GM18868 (cell line): Measurements from ENCODE around the gene DCLK3.
A peak's percentile ranks its signal among the peaks of the same experiment; 100 is the strongest.

ENCODE experiments used
- ATAC-seq: cut with Tn5 transposase; IDR thresholded peaks from one replicate; pipeline ENCODE4 v1.9.1; 2021; ENCODE audit warnings: mild to moderate bottlenecking, moderate library complexity; ENCODE audit not compliant: unreplicated experiment

DCLK3 gene

DNA sequence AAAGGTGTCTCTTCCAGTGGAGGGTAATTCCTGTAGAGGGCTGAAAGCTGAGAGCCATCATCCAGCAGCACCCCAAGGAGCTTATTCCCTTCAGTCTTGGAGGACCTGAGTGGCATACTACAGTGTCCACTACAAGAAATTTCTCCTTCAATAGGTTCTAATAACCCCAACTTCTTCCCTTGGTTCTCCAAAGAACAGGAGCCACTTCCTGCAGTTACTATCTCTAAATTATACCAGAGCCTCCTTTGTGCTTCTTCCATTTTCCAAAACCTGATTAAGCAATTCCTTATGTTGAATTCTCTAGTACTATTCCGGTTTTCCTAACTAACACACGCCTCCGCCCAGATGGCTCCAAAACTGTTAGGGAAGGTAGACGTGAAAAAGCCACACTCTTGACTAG lies 50.4 kb downstream of the DCLK3 start:
- no peak for ATAC-seq

DNA sequence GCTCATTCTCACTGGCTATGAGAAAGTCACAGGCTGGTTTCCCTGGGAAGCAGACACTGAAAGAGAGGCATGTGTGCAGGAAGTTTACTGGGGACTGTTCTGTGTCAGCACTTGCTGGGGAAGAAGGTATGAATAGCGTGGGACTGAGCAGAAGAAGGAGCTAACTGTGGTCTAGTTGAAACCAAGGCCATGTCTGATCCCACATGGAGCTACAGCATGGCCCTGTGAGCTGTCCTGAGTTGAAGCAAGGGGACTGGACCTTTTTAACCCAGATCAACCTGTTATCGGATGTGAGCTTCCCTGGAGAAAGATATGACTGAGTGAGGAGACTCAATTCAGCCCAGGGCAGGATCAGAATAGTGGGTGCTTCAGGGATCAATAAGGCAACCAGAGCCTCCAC lies 53.7 kb downstream of the DCLK3 start:
- no peak for ATAC-seq

DNA sequence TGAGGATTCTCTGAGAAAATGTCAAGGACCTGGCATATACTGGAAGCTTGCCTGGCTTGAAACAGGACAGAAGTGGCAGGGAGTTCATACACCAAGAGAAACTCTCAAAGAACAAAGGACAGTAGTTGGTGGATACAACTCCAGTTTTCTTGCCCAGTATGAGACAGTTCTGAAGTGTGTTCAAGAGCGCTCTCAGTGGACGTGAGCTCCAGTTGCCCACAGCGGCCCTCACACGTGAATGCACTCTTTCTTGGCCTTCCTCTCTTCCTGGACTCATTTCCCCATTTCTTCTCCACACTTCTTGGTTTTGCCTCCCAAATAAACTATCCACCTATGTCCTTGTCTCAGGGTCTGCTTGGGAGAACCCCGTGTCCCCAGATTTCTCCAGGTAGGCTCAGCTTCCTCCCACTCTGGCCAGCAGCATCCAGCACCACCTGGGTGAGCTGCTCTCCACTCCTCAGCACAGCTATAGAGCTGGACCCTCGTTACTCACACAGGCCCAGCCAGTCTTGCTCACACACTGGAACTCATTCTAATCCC lies 54.5 kb downstream of the DCLK3 start:
- ATAC-seq, result no peak

DNA sequence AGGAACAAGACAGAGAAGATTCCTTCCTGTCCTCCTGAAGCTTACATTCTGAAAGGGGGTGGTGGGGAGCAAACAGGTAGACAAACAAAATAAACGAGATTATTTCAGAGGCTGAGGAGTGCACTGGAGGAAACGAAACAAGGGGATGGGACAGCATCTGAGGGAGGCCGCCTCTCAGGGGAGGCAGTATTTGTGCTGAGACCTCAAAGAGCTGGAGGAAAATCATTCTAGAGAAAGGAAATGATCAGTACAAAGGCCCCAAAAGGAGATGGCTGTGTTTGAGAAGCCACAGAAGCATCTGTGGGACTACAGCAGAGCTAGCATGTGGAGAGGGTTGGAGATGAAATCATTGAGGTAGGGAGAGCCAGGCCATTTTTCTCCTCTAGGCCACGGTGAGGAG lies 55.1 kb downstream of the DCLK3 start:
- no peak for ATAC-seq

DNA sequence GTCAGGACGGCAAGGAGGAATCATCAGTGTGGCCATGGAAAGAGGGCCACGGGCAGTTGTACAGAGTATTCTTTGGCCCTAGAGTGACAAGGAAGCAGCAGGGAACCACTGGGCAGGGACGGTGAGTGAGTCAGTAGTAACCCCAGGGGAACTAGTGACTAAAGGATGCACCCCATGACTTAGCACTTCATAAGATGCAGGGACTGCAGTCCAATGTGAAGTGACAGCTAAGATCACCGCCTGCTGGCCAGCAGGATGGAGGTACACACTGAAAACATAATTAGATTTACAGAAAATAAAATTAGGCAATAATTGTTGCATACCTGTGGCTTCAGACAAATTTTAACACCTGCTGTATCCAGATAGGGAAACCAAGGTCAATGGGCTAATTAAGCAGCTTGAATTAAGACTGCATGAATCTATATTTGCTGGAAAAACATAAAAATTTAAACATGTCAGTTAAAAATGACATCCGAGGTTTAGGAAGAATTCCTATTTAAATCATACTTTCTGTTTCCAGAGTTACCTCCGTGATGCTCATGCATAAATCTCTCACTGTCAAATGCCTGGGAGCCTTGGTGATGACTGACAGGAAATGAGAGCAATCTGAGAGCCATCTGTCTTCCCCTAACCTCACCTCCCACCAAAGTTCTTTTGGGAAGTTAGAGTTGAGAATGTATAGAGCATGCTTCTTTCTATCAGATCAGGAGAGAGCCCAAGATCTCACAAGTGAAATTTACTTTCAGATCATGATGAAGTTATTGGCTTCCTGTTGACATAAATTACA lies 56.5 kb downstream of the DCLK3 start:
- peak; percentile 84 for ATAC-seq

DNA sequence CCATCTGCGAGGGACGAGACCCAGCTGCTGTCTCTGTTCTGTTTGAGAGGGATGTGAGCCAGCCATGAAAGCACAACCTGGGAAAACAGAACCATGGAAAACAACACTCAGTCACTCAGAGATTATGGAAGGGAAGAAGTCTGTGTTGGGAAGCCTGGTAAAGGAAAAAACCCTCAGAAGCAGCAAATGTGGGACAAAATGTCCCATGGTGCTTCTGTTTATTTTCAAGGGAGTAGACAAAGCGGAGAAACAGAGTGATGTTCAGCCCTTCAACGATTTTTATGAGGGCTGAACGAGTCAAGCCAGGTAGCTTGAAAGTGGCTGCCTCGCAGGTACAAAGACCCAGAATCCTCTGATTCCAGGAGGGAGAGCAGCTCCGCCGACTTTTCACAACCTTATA lies 59.3 kb downstream of the DCLK3 start:
- no peak for ATAC-seq

DNA sequence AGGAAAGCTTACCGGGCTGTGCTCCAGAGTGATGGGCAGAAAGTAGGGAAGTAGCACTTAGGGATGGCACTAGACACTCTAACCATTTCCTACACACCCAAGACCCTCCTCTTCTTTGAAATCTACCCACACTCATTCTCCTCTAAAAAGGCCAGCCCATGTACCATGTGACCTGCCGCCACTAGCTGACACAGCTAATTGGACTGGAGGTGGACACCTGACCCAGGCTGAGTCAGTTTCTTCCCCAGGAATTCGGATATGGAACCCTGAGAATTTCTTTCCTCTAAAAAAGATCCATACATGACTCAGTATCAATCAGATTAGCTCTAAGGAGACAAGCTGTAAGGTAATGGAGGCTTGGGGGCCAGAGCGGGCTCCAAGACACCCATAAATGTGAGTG lies 60.1 kb downstream of the DCLK3 start:
- ATAC-seq, result no peak

DNA sequence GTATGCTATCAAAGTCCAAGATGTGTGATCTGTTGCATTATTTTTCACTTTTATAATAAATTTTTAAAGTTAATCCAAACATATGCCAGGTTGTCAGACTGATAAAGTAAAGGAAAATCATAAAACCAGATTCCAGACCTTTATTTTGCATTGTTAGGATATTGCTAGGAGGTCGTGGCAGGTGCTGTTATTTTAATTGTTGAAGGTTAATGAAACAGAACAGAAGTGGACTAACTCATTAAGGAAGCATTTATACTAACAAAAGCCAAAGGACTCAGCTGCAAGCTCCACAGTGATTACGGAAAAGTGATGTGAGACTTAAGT lies 63.1 kb downstream of the DCLK3 start:
- ATAC-seq, result no peak

DNA sequence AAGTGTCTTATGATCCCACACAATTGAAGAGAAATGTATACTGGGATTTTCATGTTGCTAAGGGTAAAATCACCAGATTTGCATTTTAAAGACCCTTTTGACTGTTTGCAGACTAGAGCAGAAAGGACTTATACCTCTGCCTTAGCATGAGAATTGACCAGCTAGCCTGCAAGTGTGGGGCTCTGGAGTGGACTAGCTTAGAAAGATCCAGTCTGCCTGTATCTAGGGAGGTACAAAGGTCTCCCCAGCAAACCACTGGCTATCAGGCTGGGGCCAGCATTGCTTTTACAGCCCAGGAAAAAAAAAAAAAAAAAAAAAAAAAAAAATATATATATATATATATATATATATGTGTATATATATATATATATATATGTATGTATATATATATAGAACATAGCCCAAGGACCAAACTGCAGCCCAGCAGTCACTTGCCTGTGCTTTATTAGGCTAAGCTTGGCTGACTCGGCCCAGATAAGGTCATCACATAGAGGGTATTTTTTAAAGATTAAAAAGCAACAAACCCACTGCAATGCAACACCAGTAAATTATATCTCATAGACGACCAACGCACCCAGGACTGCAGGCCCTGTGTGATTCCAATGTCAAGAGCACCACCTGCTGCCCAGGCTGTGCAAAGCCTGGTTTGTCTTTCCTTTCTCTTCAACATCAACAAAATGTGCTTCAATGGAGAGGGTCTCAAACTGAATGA lies 63.7 kb downstream of the DCLK3 start:
- peak; percentile 92 for ATAC-seq

DNA sequence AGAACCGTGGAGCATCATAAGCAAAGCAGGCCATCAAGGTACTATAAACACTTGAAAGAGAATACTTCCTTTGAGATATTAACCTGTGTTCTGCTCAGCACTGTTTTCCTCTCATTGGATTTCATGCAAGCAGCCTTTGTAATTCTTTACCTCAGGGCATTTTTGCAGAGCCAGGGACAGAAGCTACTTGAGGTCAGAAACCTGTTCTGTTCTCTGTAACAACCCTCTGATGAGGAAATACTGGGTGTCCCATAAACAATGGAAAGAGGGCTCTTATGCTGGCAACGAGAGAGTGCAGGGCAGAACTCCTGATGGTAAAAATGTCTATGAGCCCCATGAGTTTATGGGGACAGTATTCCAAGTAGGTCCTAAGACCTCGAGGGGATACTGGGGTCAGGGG lies 66.0 kb downstream of the DCLK3 start:
- no peak for ATAC-seq

DNA sequence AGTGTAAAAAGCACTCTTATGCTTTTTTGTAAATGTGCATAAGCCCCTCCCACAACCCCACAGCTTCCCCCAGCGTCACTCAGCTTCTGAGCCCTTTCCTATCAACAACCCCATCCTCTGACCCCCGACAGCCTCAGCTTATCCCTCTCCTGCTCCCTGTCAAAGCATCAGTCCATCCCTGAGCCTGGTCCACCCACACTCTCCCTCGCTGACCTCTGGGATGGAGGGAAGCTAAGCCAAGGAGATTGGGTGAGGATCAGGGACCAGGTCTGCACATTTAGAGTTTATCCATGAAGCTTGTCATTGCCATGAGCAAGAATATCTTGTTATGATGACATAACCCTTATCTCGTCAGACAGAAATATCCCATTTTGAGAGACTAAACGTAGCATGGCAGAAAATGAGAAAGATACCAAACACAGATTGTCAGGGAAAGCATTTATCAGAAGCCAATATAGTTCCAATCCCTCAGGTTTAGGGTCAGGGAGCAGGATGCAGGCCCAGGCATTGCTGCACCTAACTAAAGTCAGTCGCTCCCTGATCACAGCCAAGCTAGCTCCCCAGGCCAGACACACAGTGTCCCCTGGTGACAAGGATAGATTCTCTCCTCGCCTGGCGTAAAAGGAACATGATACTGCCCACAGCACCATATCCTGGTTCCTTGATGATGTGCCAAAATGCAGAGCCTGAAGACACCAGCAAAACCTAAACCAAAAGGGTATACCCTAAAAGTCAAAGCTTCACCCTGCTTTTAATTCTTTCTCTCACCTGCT lies 66.9 kb downstream of the DCLK3 start:
- no peak for ATAC-seq

DNA sequence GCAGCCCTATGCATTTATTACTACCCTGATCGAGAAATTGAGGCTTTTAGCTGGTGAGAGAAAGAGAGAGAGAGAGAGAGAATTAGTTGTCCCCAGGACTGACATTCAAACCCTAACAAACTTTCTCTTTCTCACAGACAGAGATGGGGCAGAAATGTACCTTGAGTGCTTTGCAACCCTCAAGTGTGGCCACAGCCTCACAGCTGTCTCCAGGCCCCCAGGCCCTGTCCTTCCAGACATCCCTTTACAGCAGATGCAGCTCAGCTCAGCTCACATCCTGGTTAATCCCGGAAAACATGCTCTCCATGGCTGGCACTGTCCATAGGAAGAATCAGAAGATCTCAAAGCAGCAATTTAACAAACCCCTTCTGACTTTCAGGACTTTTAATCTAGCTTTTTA lies 67.6 kb downstream of the DCLK3 start:
- ATAC-seq, result no peak

DNA sequence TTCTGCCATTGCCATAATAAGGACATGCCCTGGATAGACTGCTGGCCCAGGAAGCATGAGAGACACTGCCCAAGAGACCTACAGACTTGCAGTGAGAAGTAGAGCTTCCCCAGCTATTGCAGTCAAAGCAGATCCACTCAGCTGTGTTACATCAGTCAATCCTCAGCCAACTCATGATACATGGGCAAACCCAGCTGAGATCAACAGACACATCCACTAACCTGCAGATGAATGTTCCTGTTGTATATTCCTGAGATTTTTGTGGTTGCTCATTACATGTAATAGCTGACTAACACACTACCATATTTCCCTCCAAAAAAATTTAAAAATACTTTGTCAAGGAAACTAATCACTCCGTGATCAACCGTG lies 68.6 kb downstream of the DCLK3 start:
- no peak for ATAC-seq

DNA sequence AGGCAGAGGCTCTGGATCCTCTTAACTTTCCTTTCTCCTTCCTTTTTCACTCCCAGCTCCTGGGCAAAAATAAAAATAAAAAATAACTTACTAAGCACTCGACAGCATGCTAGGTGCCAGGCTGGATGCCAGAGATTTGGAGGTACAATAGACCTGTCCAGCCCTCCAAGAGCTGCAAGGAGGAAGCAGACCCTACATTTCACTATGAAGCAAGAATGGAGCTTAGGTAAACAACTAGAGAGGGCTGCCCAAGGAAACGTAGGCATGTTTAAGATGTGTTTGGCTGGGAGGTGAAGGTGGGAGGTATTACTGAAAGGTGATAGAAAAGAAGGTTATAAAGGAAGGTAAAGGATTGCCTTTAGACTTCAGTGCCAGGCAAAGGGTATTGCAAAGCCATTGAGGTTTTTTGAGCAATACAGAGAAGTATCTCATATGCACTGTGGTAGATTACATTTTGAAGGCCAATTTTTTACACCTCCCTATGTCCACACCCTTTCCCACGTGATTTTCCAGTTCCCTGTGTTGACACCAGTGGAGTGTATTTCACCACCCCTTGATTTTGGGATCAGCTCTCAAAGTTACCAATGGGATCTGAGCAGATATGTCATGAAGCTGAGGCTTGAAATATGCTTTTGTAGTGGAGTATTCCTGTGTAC lies 69.1 kb downstream of the DCLK3 start:
- ATAC-seq, result no peak

DNA sequence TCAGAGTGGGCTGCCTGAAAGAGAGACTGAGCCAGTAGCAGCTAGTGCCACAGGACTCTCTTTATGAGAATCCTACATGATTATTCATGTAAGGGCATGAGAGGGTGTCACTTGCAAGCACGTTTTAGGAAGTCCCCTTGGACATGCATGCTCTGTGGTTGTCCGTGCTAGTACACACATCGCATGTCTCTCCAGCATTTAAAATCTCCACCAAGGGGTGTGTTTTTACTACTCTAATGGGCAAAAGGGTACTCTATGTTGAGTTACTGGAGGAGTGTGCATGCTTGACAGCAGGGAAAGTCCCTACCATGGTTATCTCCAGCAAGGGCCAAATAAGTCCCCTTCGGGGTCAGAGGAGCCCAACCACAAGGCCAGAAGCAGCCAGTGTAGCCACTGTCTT lies 70.7 kb downstream of the DCLK3 start:
- peak; percentile 90 for ATAC-seq

DNA sequence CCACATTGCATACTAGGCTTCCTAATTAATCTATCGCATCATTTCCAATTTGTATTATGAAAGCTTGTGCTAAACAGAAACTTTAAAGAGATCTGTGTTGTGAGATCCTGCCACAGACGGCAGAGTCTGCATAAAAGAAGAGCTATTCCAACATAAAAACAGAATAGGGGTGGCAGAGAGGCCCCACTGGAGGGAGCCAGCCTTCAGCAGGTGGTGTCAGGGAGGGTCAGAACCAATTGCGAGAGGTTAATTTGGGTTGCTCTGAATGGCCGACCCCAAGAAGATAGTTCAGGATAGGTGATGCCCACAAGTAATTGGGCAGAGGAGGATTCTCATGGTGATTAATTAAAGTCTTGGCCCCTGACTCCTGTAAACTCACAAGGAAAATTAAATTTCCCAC lies 74.8 kb downstream of the DCLK3 start:
- no peak for ATAC-seq

DNA sequence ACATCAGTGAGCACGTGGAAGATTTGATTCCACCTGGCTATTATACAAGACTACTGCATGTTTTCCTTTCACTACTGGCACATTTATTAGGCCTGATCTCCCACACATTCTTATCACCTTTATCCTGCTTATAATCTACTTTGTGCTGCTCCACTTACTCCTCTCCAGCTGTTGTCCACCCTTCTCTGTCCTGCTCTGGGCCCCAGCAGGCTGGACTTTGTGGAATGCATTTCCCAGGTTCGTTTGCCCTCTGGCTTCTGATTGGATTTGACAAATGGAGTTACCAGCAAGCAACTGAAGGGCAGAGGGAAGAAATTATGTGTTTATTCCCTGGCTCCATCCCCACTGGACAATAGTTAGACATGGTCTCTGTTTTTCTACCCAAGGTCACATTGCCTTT lies 75.5 kb downstream of the DCLK3 start:
- ATAC-seq, result no peak

DNA sequence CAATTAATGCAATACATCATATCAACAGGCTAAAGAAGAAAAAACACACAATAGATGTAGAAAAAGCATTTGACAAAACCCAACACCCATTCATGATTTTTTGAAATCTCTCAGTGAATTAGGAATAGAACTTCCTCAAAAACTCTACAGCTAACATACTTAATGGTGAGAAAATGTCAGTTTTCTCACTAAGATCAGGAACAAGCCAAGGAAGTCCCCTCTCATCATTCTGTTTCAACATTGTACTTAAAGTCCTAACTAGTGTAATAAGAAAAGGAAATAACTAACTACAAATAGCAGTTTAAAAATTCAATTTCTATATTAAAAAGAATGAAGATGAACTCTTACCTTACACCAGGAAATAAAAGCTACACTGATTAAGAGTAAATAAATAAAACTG lies 77.8 kb downstream of the DCLK3 start:
- no peak for ATAC-seq

DNA sequence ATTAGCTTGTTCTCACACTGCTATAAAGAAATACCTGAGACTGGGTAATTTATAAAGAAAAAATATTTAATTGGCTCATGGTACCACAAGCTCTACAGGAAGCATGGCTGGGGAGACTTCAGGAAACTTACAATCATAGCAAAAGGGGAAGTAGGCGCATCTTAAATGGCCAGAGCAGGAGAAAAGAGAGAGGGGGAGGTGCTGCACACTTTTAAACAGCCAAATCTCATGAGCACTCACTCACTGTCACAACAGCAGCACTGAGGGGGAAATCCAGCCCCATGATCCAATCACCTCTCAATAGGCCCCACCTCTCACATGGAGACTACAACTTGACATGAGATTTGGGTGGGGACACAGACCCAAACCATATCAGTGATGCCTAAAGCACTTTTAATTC lies 82.5 kb downstream of the DCLK3 start:
- peak; percentile 40 for ATAC-seq

DNA sequence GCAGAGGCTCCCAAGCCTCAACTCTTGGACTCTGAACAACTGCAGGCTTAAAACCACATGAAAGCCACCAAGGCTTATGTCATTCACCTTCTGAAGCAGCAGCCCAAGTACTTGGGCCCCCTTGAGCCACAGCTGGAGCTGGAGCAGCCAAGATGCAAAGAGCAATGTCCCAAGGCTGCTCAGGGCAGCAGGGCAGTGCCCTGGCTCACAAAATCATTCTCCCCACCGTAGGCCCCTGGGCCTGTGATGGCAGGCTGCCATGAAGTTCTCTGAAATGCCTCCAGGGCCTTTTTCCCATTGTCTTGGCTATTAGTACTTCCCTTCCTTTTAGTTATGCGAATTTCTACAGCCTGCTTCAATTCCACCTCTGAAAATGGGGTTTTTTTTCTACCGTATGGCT lies 83.4 kb downstream of the DCLK3 start:
- no peak for ATAC-seq
